K562 (cell line): Measurements from ENCODE around the gene COL28A1. TPM values are rescaled to one million over a fixed set of nuclear protein-coding genes. Genes with fewer than 3 reads are reported as not detected.

Source experiments
- ATAC-seq: fragments of 200-7000 bp; cut with Tn5 transposase; 3 replicates; pipeline ENCODE4 v1.9.1; 2020; ENCODE audit warnings: moderate library complexity
- BruUV-seq: library from RNA; stranded (reverse); fragments of 400-500 nt; replicated peaks from 2 replicates; lab custom pipeline; 2021; lab: Mats Ljungman, UMichigan
- CTCF ChIA-PET: fragments of 300-600 bp; formaldehyde crosslinking; extraction: SDS; loops from one replicate; lab custom pipeline; 2021; ENCODE audit warnings: low intra/inter-chr PET ratio; lab: Yijun Ruan, JAX
- POLR2A ChIA-PET: fragments of 300-600, 350-650 bp; sonication (Branson Sonifier 250); formaldehyde crosslinking; extraction: SDS; loops from one replicate; lab custom pipeline; 2021; ENCODE audit warnings: antibody characterized with exemption, inconsistent platforms; lab: Yijun Ruan, JAX
- DNase-seq, 4 experiments: peaks; one replicate each; pipeline versions ENCODE4 v3.0.0 to v3.0.0-alpha.2; 2011 to 2018; ENCODE audit warnings: low spot score in 3 of 4, mixed read lengths in 3 of 4; ENCODE audit errors: extremely low read depth in 1 of 4
- FAIRE-seq: peaks from 2 replicates; lab custom pipeline; 2011; peaks lifted over from hg19 to GRCh38; lab: Jason Lieb, UNC
- H2AFZ ChIP-seq: 2 replicates; pipeline ENCODE4 v1.6.0; 2011; ENCODE audit warnings: low read depth, low read length, control low read depth, inconsistent platforms
- H3K27ac ChIP-seq: fragments of 200-600 bp; 3 replicates; pipeline ENCODE4 v1.8.0; 2011; ENCODE audit warnings: low read depth, mild to moderate bottlenecking, control low read depth, inconsistent platforms, low read length, moderate library complexity, mixed read lengths; ENCODE audit errors: extremely low read depth
- H3K27me3 ChIP-seq, 2 experiments: fragments of 300-600 bp in 1 of 2; 2 replicates in 1 of 2; 3 replicates in 1 of 2; pipeline versions ENCODE4 v1.6.0 to v1.8.0; 2011; ENCODE audit warnings: inconsistent platforms in 2 of 2, low read length in 2 of 2, mild to moderate bottlenecking in 1 of 2, mixed read lengths in 1 of 2, moderate library complexity in 1 of 2; ENCODE audit not compliant: control insufficient read depth in 2 of 2, insufficient read depth in 2 of 2
- H3K36me3 ChIP-seq: fragments of 300-600 bp; 3 replicates; pipeline ENCODE4 v1.8.0; 2011; ENCODE audit warnings: mild to moderate bottlenecking, low read length, inconsistent platforms; ENCODE audit not compliant: control insufficient read depth, insufficient read depth
- H3K4me1 ChIP-seq, 2 experiments: fragments of 200-600 bp in 1 of 2; replicated peaks in 1 of 2; 2 replicates in 1 of 2; 3 replicates in 1 of 2; pipeline versions ENCODE4 v1.5.1 to v1.8.0; 2011; ENCODE audit warnings: inconsistent platforms in 2 of 2, low read length in 2 of 2, mild to moderate bottlenecking in 1 of 2, mixed read lengths in 1 of 2, moderate library complexity in 1 of 2; ENCODE audit not compliant: control insufficient read depth in 2 of 2, insufficient read depth in 2 of 2
- H3K4me2 ChIP-seq: 2 replicates; pipeline ENCODE4 v1.6.1; 2011; ENCODE audit warnings: low read length, control low read depth, inconsistent platforms, mixed read lengths; ENCODE audit not compliant: insufficient read depth
- H3K4me3 ChIP-seq: fragments of 200-600 bp; sonication (generic), shearing (Covaris generic); 2 replicates; pipeline ENCODE4 v1.5.1; 2016; ENCODE audit warnings: control low read depth, inconsistent platforms
- H3K79me2 ChIP-seq: fragments of 200-600 bp; 3 replicates; pipeline ENCODE4 v1.8.0; 2011; ENCODE audit warnings: low read length, inconsistent platforms; ENCODE audit not compliant: control insufficient read depth, insufficient read depth
- H3K9ac ChIP-seq, 2 experiments: 2 replicates each; pipeline versions ENCODE4 v1.6.0 to v1.6.1; 2011; ENCODE audit warnings: low read depth in 2 of 2, low read length in 2 of 2, control low read depth in 1 of 2, inconsistent platforms in 1 of 2, mild to moderate bottlenecking in 1 of 2, mixed read lengths in 1 of 2; ENCODE audit not compliant: insufficient read depth in 1 of 2
- H3K9me1 ChIP-seq: one replicate; pipeline ENCODE4 v1.6.0; 2011; ENCODE audit warnings: inconsistent platforms, mild to moderate bottlenecking, low read length, moderate library complexity; ENCODE audit not compliant: control insufficient read depth, insufficient read depth
- H3K9me3 ChIP-seq: replicated peaks from 2 replicates; pipeline ENCODE4 v1.5.1; 2011; ENCODE audit warnings: low read depth, low read length, inconsistent platforms; ENCODE audit not compliant: control insufficient read depth, insufficient read depth
- H4K20me1 ChIP-seq: replicated peaks from 2 replicates; pipeline ENCODE4 v1.6.1; 2011; ENCODE audit warnings: low read length, inconsistent platforms, mixed read lengths; ENCODE audit not compliant: control insufficient read depth, insufficient read depth
- ESRRB ChIP-seq: fragments of 250-450 bp; sonication (Bioruptor Pico); IDR thresholded peaks from 2 replicates; pipeline ENCODE4 v1.5.0; 2020; ENCODE audit warnings: mild to moderate bottlenecking, moderate library complexity, borderline replicate concordance
- GATA2 ChIP-seq: sonication (generic); formaldehyde crosslinking; IDR thresholded peaks from 2 replicates; pipeline ENCODE4 v1.4.0; 2020; ENCODE audit warnings: mild to moderate bottlenecking, missing genetic modification reagents
- MYBL2 ChIP-seq, 2 experiments: fragments of 450-650 bp in 1 of 2; sonication (generic) in 1 of 2; formaldehyde crosslinking in 1 of 2; IDR thresholded peaks; 2 replicates each; pipeline versions ENCODE4 v1.6.1 to v1.8.1; 2017 to 2022; ENCODE audit warnings: borderline replicate concordance in 1 of 2, inconsistent platforms in 1 of 2, low read depth in 1 of 2, mild to moderate bottlenecking in 1 of 2, missing genetic modification reagents in 1 of 2, moderate library complexity in 1 of 2
- ZNF551 ChIP-seq: fragments of 250-450 bp; sonication (Bioruptor Pico); IDR thresholded peaks from 2 replicates; pipeline ENCODE4 v1.5.0; 2021; ENCODE audit warnings: mild to moderate bottlenecking, moderate library complexity
- ZNF764 ChIP-seq: fragments of 250-450 bp; sonication (Bioruptor Pico); IDR thresholded peaks from 2 replicates; pipeline ENCODE4 v1.4.0; 2020; ENCODE audit warnings: low read depth, mild to moderate bottlenecking, moderate library complexity
- WGBS: fragments of 100-300 bp; shearing (Covaris generic); methylation state at CpG from one replicate; pipeline ENCODE4 v1.1.6; 2016; ENCODE audit warnings: low coverage, mixed read lengths; ENCODE audit not compliant: insufficient coverage; ENCODE audit errors: missing lambda C conversion rate; 5-methylcytosine and 5-hydroxymethylcytosine counted together
- in situ Hi-C: fragments of 300-500 bp; cut with MboI; formaldehyde crosslinking; loops from 4 replicates; pipeline ENCODE4 v1.15.0; 2018; ENCODE audit warnings: inconsistent platforms, mixed read lengths
- intact Hi-C: fragments of 100-400 bp; cut with micrococcal nuclease; formaldehyde crosslinking; loops from 2 replicates; pipeline ENCODE4 v1.14.2; 2022
- polyA plus RNA-seq, 8 experiments: library from polyadenylated mRNA; depleted of rRNA in 4 of 8; stranded (reverse) in 5 of 8; unstranded in 3 of 8; fragments of >200 nt; fragmentation: Nextera tagmentation in 2 of 8; fragmentation: Illumina TruSeq in 1 of 8; extraction: Ambion mirVana in 2 of 8; extraction: Trizol in 1 of 8; gene quantifications; 2 replicates each; pipeline versions ENCODE4 v1.2.1 to v1.2.3, GENCODE V29; 2011 to 2014; ENCODE audit warnings: inconsistent platforms in 1 of 8, missing spikeins in 1 of 8
- total RNA-seq, 7 experiments: library from RNA; depleted of rRNA in 6 of 7; stranded (reverse); fragments of >200 nt in 6 of 7; fragmentation: Illumina TruSeq in 2 of 7; extraction: Trizol in 2 of 7; gene quantifications; 2 replicates each; pipeline versions ENCODE4 v1.2.1 to v1.2.3, GENCODE V29; 2011 to 2021; ENCODE audit warnings: low replicate concordance in 1 of 7
- TF ChIP-seq, protein P1 (sequence below): sonication (generic); formaldehyde crosslinking; IDR thresholded peaks from 2 replicates; pipeline ENCODE4 v1.8.0; 2023; ENCODE audit warnings: missing genetic modification reagents, mild to moderate bottlenecking, borderline replicate concordance
- TF ChIP-seq, protein P2 (sequence below): sonication (generic); formaldehyde crosslinking; IDR thresholded peaks from 2 replicates; pipeline ENCODE4 v1.8.0; 2022; ENCODE audit warnings: missing genetic modification reagents, mild to moderate bottlenecking, moderate library complexity, borderline replicate concordance

COL28A1 gene
- total and polyA plus RNA-seq, 9 of the 15 experiments (the other 6 are each of a cell fraction or from before 2014, with no cell fraction given) = 0.03 to 0.13 (median 0.05) TPM; not detected in 3

DNA sequence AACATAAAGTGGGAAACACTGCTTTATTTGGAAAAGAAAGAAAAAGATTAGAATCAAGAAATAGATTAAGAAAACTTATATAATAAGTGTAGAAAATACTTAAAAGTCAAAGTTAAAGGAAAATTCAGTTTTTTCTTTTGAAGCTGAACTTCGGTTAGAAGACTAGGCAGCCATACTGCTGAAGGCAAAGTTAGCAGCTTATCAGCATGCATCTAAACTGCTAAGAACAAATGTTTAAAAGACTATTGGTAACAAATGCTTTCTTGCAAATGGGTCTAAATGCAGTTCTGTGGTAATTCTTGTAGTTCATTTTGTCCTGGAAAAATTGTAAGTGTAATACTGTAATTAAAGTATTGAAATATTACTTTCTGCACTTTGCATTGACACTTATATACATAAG is 49.0 kb upstream of the COL28A1 start:
- H3K9me3 ChIP-seq = no peaks in the 10 kb centered on the region; the same call in 1 of the 2 replicates
- H3K27ac ChIP-seq = no peak overlapping the region
- no peak overlapping the region for H3K9ac ChIP-seq
- WGBS = 50% methylated on average over 1 of the region's 1 CpG
- peaks cover 21% of the 10 kb centered on the region; the same call in 2 of the 3 replicates for H3K36me3 ChIP-seq
- no TSS peak for BruUV-seq
- ATAC-seq (peak; percentile 41; the same call in 1 of the 3 replicates), DNase-seq (no peak), FAIRE-seq (no peak)
- no peak for TF ChIP-seq ZNF551 (CRISPR knock-in tag)
- TF ChIP-seq ESRRB (CRISPR knock-in tag) = no peak
- TF ChIP-seq GATA2 (CRISPR knock-in tag) = 0 out of 2 replicates have a peak, but pooled peaks have one; percentile 15
- TF ChIP-seq ZNF764 = no peak
- peak; percentile 47; the same call in 1 of the 2 replicates for TF ChIP-seq MYBL2 (IDR thresholded peaks at IDR 0.05; ENCODE audit: low read depth)
- TF ChIP-seq MYBL2 (CRISPR knock-in tag; IDR thresholded peaks at IDR 0.05; ENCODE audit: borderline replicate concordance) = no peak
- 0 out of 3 replicates have a peak, but pooled peaks cover 3% of the 10 kb centered on the region for H3K79me2 ChIP-seq
- H4K20me1 ChIP-seq = no peaks in the 10 kb centered on the region
- intact Hi-C loops (no loop called here), in situ Hi-C loops (no loop called here)
- no peak overlapping the region for H3K4me3 ChIP-seq
- CTCF ChIA-PET = no interaction called here
- no peak overlapping the region for H3K4me2 ChIP-seq
- no peaks in the 10 kb centered on the region for H3K27me3 ChIP-seq
- no peaks in the 10 kb centered on the region; a peak in 1 of 5 replicates for H3K4me1 ChIP-seq
- POLR2A ChIA-PET = no interaction called here
- no peak overlapping the region for H2AFZ ChIP-seq
- no peaks in the 10 kb centered on the region for H3K9me1 ChIP-seq

- POLR2A ChIA-PET = interaction anchor here (1.0 kb wide), 1 partner anchor 31 kb away, joined by 3 read pairs; no protein-coding TSS in a partner anchor
- H2AFZ ChIP-seq = no peak overlapping the region
- FAIRE-seq = no peak
- TF ChIP-seq, protein P1, sequence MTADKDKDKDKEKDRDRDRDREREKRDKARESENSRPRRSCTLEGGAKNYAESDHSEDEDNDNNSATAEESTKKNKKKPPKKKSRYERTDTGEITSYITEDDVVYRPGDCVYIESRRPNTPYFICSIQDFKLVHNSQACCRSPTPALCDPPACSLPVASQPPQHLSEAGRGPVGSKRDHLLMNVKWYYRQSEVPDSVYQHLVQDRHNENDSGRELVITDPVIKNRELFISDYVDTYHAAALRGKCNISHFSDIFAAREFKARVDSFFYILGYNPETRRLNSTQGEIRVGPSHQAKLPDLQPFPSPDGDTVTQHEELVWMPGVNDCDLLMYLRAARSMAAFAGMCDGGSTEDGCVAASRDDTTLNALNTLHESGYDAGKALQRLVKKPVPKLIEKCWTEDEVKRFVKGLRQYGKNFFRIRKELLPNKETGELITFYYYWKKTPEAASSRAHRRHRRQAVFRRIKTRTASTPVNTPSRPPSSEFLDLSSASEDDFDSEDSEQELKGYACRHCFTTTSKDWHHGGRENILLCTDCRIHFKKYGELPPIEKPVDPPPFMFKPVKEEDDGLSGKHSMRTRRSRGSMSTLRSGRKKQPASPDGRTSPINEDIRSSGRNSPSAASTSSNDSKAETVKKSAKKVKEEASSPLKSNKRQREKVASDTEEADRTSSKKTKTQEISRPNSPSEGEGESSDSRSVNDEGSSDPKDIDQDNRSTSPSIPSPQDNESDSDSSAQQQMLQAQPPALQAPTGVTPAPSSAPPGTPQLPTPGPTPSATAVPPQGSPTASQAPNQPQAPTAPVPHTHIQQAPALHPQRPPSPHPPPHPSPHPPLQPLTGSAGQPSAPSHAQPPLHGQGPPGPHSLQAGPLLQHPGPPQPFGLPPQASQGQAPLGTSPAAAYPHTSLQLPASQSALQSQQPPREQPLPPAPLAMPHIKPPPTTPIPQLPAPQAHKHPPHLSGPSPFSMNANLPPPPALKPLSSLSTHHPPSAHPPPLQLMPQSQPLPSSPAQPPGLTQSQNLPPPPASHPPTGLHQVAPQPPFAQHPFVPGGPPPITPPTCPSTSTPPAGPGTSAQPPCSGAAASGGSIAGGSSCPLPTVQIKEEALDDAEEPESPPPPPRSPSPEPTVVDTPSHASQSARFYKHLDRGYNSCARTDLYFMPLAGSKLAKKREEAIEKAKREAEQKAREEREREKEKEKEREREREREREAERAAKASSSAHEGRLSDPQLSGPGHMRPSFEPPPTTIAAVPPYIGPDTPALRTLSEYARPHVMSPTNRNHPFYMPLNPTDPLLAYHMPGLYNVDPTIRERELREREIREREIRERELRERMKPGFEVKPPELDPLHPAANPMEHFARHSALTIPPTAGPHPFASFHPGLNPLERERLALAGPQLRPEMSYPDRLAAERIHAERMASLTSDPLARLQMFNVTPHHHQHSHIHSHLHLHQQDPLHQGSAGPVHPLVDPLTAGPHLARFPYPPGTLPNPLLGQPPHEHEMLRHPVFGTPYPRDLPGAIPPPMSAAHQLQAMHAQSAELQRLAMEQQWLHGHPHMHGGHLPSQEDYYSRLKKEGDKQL = no peak
- TF ChIP-seq, protein P2, sequence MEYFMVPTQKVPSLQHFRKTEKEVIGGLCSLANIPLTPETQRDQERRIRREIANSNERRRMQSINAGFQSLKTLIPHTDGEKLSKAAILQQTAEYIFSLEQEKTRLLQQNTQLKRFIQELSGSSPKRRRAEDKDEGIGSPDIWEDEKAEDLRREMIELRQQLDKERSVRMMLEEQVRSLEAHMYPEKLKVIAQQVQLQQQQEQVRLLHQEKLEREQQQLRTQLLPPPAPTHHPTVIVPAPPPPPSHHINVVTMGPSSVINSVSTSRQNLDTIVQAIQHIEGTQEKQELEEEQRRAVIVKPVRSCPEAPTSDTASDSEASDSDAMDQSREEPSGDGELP = no peak
These were observed 48.1 kb upstream of the COL28A1 start for GRCh38 chr7:7583731-7584130.

More at GRCh38 chr7:7583731-7584130, 48.1 kb upstream of the COL28A1 start:
- Histone ChIP-seq H3K9me1 (no peaks in the 10 kb centered on the region), H3K79me2 (0 out of 3 replicates have a peak, but pooled peaks cover 4% of the 10 kb centered on the region), H3K4me2 (no peak overlapping the region), H3K4me3 (no peak overlapping the region), H3K9ac (no peak overlapping the region), H3K9me3 (no peaks in the 10 kb centered on the region; the same call in 1 of the 2 replicates), H3K27ac (no peak overlapping the region), H4K20me1 (no peaks in the 10 kb centered on the region), H3K36me3 (peaks cover 26% of the 10 kb centered on the region; the same call in 2 of the 3 replicates), H3K4me1 (no peaks in the 10 kb centered on the region; a peak in 1 of 5 replicates), H3K27me3 (no peaks in the 10 kb centered on the region)
- BruUV-seq = no TSS peak
- in situ Hi-C loops (no loop called here), intact Hi-C loops (no loop called here)
- no peak for ATAC-seq
- no peak for DNase-seq
- WGBS = 51% methylated on average over 2 of the region's 2 CpGs
- CTCF ChIA-PET = no interaction called here
